SK-N-MC (cell line): Measurements from ENCODE around the gene PPP4R3B.

ENCODE experiments used
- DNase-seq: peaks from one replicate; pipeline ENCODE4 v3.0.0-alpha.2; 2011; ENCODE audit warnings: low read depth, low spot score
- H3K27ac ChIP-seq: fragments of 200-600 bp; sonication (generic); 2 replicates; pipeline ENCODE4 v1.5.1; 2016; ENCODE audit warnings: mixed run types
- H3K36me3 ChIP-seq: fragments of 200-600 bp; sonication (generic); 2 replicates; pipeline ENCODE4 v1.6.1; 2017; ENCODE audit warnings: antibody characterized with exemption, low read length, mixed read lengths; ENCODE audit not compliant: insufficient read depth
- H3K4me3 ChIP-seq: fragments of 200-600 bp; sonication (generic); 2 replicates; pipeline ENCODE4 v1.5.1; 2016
- H3K9ac ChIP-seq: fragments of 200-600 bp; sonication (generic); 2 replicates; pipeline ENCODE4 v1.8.0; 2017; ENCODE audit warnings: mixed run types, mixed read lengths; ENCODE audit not compliant: insufficient read length
- H3K9me3 ChIP-seq: fragments of 200-600 bp; sonication (generic); 2 replicates; pipeline ENCODE4 v1.6.1; 2017; ENCODE audit warnings: low read depth, mild to moderate bottlenecking, antibody characterized with exemption, low read length, moderate library complexity, mixed read lengths
- EZH2 ChIP-seq: fragments of 200-600 bp; sonication (generic); IDR thresholded peaks from one replicate; pipeline ENCODE4 v1.6.1; 2017; ENCODE audit warnings: antibody characterized with exemption
- FOXP2 ChIP-seq: optimal IDR thresholded peaks from 2 replicates; pipeline ENCODE3; 2011; ENCODE audit warnings: mild to moderate bottlenecking, moderate library complexity; ENCODE audit not compliant: insufficient read depth; ENCODE audit errors: extremely low read length, control extremely low read depth
- POLR2AphosphoS5 ChIP-seq: IDR thresholded peaks from 2 replicates; pipeline ENCODE4 v1.6.1; 2012; ENCODE audit warnings: mild to moderate bottlenecking, low read depth, low read length, borderline replicate concordance

PPP4R3B gene

DNA sequence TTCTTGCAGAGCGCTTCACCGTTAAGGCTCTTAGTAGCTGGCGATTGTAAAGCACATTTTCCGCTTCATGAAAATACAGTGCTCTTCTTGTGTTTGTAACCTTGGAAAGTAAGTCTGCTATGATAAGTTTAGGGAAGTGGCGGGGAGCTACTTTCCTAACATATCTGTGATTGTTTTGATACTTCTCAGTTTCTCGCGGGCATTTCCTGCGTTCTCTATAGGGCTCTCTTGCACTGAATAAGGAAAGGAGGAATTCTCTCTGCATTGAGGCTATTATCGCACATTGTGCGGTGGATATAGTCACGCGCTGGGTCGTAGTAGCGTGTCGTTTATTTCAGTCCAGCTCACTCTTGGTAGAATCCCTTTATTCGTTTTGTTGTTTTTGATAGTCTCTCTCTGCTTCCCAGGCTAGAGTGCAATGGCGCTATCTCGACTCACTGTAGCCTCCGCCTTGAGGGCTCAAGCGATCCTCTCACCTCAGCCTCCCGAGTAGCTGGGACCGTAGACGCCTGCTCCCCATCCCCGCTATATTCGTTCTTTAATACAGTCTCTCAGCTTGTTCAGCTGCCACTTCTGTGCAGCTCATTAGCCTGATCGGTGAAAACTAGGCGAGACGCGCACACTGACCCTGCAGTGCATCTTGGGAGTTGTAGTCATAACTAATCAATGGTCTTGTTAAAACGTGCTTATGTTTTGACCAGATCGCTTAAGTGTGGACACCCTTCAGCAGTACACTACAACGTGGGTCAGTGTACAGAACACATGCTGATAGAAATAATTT, 1.0 kb upstream of the PPP4R3B start:
- DNase-seq: no peak
- H3K9ac ChIP-seq: peak overlapping the region; percentile 99
- H3K36me3 ChIP-seq: peaks cover 21% of the 10 kb centered on the region
- TF ChIP-seq EZH2: no peak
- peak; percentile 80 for TF ChIP-seq POLR2AphosphoS5
- H3K9me3 ChIP-seq: no peaks in the 10 kb centered on the region
- H3K27ac ChIP-seq: peak overlapping the region; percentile 91
- peak overlapping the region; percentile 100 for H3K4me3 ChIP-seq

DNA sequence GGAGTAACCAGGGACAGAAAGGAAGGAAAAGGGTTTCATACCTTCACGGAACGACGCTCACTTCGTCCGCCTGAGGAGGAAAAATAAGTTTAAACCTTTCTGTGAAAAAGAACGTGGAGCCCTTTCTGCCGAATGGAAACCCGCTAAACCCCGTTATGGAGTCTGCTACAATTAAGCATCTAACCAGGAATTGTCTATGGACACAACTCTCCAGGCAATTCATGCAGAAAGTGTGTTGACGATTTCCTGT, 528 bp upstream of the PPP4R3B start:
- no peak for DNase-seq
- H3K27ac ChIP-seq: peak overlapping the region; percentile 91
- TF ChIP-seq EZH2: no peak
- no peak for TF ChIP-seq POLR2AphosphoS5
- TF ChIP-seq FOXP2: no peak
- H3K4me3 ChIP-seq: peak overlapping the region; percentile 100
- H3K9ac ChIP-seq: peak overlapping the region; percentile 99
- no peaks in the 10 kb centered on the region for H3K9me3 ChIP-seq
- peaks cover 26% of the 10 kb centered on the region for H3K36me3 ChIP-seq

DNA sequence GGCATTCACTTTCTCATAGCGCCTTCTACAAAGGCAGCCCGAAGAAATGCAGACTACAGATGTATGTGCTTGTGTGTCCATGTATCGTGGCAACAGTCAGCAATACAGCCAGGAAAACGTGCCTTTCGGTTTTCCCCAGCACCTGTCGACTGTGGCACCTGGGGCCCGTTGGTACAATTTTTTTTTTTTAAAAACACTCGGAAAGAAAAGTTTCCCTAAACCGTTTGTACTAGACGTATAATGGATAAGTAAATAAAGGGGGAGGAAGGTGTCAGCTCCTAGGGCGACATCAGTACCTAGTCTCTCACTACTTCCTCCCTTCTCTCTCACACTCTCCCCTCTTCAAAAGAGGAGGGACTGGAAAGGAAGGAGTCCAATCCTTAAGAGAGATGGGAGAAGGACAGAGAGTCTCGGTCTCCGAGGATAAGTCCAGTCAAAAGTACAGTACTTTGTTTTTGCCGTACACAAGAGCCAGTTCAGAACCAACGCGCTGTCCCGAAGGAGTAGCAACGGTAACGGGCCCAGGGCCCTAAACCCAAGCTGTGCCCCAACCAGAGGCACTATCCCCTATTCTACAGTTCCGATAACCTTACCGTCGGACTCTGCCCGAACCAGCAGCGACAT, 759 bp downstream of the PPP4R3B start:
- DNase-seq: no peak
- Histone ChIP-seq H3K4me3 (peak overlapping the region; percentile 100), H3K9ac (peak overlapping the region; percentile 100), H3K9me3 (no peaks in the 10 kb centered on the region), H3K36me3 (peaks cover 39% of the 10 kb centered on the region), H3K27ac (peak overlapping the region; percentile 97)
- TF ChIP-seq POLR2AphosphoS5: no peak

GRCh38 chr2:55611997-55612396, 5.4 kb downstream of the PPP4R3B start:
- TF ChIP-seq POLR2AphosphoS5 (no peak), FOXP2 (no peak), EZH2 (no peak)
- Histone ChIP-seq H3K4me3 (no peak overlapping the region), H3K9ac (no peak overlapping the region), H3K36me3 (peaks cover 48% of the 10 kb centered on the region), H3K9me3 (no peaks in the 10 kb centered on the region), H3K27ac (no peak overlapping the region)
- DNase-seq: no peak

DNA sequence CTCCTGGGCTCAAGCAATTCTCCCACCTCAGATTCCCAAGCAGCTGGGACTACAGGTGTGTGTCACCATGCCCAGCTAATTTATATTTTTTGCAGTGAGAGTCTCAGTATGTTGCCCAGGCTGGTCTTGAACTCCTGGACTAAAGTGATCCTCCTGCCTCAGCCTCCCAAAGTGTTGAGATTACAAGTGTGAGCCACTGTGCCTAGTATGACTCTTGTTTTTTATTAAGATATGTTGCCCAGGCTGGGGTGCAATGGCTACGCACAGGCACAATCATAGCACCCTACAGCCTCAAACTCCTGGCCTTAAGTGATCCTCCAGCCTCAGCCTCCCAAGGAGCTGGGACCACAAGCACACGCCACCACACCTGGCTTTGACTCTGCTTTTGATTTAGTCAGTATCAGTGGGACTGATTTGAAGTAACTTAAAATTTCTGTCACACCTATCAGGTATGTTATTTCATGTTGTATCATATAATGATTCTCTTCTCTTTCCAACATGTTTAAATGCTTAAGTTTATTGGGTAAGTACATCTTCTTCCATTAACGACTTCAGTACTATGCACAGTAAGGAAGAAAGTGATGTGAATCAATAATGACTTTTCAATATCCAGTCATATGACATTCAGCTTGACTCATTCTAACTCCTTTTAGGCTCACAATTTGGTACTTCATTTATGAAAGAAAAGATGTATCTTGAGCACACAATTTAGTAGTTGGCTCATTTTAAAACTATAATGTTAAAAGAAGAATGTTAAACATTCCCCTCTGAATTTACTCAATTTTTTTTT, 6.3 kb downstream of the PPP4R3B start:
- no peaks in the 10 kb centered on the region for H3K9me3 ChIP-seq
- H3K4me3 ChIP-seq: no peak overlapping the region
- TF ChIP-seq FOXP2: no peak
- no peak for TF ChIP-seq EZH2
- no peak for TF ChIP-seq POLR2AphosphoS5
- H3K27ac ChIP-seq: no peak overlapping the region
- peaks cover 49% of the 10 kb centered on the region for H3K36me3 ChIP-seq
- no peak for DNase-seq
- H3K9ac ChIP-seq: no peak overlapping the region

DNA sequence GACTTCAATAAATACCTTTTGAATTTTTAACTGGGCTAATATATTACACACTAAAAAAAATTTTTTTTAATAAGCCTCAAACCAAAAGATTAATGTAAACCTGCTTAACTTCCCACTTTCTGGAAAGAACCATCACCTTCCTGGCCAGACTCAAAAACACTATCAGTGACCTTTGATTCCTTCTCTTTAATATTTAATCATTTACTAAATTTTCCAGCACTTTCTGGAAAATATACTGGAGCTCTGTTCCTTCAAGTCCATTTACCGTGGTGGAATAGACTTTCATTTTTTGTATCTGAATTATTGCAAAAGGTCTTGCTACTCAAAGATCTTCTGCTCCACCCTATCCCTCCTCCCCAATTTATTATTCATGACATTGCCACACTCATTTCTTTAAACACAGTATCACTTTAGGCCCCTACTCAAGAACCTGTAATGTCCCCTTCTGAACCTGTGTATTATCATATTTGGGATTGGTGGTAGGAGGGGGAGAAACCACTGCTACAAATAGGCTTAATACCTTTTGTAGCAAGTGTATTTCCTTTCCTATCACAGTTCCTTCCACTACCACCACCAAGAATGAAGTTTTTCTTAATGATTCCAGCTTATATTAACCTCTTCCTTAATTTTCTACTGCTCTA, 7.4 kb downstream of the PPP4R3B start:
- no peak for DNase-seq
- Histone ChIP-seq H3K27ac (no peak overlapping the region), H3K4me3 (no peak overlapping the region), H3K36me3 (peaks cover 44% of the 10 kb centered on the region), H3K9ac (no peak overlapping the region), H3K9me3 (no peaks in the 10 kb centered on the region)
- TF ChIP-seq FOXP2: no peak
- no peak for TF ChIP-seq EZH2
- TF ChIP-seq POLR2AphosphoS5: no peak

DNA sequence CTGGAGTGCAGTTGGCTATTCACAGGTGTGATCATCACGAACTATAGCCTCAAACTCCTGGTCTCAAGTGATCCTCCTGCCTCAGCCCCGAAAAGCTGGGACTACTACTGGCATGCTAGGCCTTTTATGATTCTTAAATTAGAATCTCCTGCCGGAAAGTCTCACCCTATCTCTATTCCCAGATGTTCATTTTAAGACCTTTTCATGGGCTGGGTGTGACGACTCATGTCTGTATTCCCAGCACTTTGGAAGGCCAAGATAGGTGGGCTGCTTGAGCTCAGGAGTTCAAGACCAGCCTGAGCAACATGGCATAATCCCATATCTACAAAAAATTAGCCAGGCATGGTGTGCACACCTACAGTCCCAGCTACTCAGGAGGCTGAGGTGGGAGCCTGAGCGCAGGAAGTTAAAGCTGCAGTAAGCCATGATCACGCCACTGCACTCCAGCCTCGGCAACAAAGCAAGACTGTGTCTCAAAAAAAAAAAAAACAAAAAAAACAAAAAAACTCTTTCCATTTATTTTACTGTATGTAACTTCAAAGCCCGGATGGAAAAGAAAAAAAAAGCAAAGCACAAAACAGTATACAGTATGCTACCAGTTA, 8.1 kb downstream of the PPP4R3B start:
- H3K4me3 ChIP-seq: no peak overlapping the region
- peaks cover 36% of the 10 kb centered on the region for H3K36me3 ChIP-seq
- DNase-seq: no peak
- no peaks in the 10 kb centered on the region for H3K9me3 ChIP-seq
- no peak overlapping the region for H3K27ac ChIP-seq
- no peak for TF ChIP-seq POLR2AphosphoS5
- no peak for TF ChIP-seq EZH2
- TF ChIP-seq FOXP2: no peak
- no peak overlapping the region for H3K9ac ChIP-seq

- Histone ChIP-seq H3K4me3 (no peak overlapping the region), H3K27ac (no peak overlapping the region), H3K9me3 (no peaks in the 10 kb centered on the region), H3K36me3 (peaks cover 34% of the 10 kb centered on the region), H3K9ac (no peak overlapping the region)
- no peak for DNase-seq
- no peak for TF ChIP-seq FOXP2
- TF ChIP-seq EZH2: no peak
- TF ChIP-seq POLR2AphosphoS5: no peak
Observed at GRCh38 chr2:55607717-55608116, 9.7 kb downstream of the PPP4R3B start.
